ENCODE results near the gene ARHGEF9.

Gene ARHGEF9

GRCh38 chrX:63785708-63786040 is 660 bp upstream of the ARHGEF9 start:
- Histone ChIP-seq H3K9ac (ENCODE audit: low read length) (no peak overlapping the region), H3K4me2 (ENCODE audit: low read depth, low read length) (no peak overlapping the region), H3K4me3 (ENCODE audit: low read length) (no peak overlapping the region)

DNA sequence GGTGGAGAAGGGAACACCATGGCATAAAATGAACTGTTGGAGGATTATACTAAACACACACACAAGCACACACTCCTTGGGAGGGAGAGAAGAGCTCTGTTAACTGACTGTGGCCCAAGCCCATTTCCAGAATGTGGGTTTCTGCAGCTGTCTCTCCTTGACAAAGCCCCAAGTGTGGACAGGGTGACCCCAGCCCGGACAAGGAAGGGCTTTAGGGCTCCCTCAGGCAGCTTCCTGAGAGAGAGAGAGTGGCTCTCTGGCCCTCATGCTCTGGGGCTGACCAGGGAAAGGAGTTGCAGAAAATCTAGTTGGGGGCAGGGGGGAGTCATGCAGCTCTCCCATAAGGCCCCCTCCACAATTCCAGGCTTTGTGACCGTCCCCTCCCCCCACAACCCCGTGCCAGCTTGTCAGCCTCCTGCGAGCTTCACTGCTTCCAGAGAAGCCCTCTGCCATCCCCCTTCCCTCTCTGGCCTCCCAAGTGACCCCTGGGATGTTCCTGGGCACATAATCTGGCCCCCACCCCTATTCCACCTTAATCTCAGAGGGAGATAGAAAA is 590 bp downstream of the ARHGEF9 start:
- H3K9me3 ChIP-seq (replicated peaks; ENCODE audit: insufficient read depth, low read length) = no peaks in the 10 kb centered on the region; the same call in 1 of the 2 replicates
- H3K4me3 ChIP-seq (ENCODE audit: low read length) = no peak overlapping the region
- no peaks in the 10 kb centered on the region for H3K79me2 ChIP-seq (ENCODE audit: low read length)
- no peak overlapping the region for H3K27ac ChIP-seq (ENCODE audit: low read length)
- H3K36me3 ChIP-seq (replicated peaks; ENCODE audit: insufficient read depth, low read length) = no peaks in the 10 kb centered on the region
- no peak overlapping the region for H3K9ac ChIP-seq (ENCODE audit: low read length)
- H3F3A ChIP-seq (ENCODE audit: insufficient read depth, low read length) = no peaks in the 10 kb centered on the region
- H3K27me3 ChIP-seq (replicated peaks; ENCODE audit: insufficient read depth, low read length) = no peaks in the 10 kb centered on the region
- H2AFZ ChIP-seq (ENCODE audit: low read length) = no peak overlapping the region
- H3K4me1 ChIP-seq (ENCODE audit: low read length) = no peaks in the 10 kb centered on the region
- DNase-seq = no peak
- no peaks in the 10 kb centered on the region for H4K20me1 ChIP-seq (ENCODE audit: insufficient read depth, low read length)
- TF ChIP-seq EZH2 (optimal IDR thresholded peaks at IDR 0.05; ENCODE audit: low read depth, low read length) (no peak), EZH2phosphoT487 (IDR thresholded peaks at IDR 0.05; ENCODE audit: low read length) (no peak)
- TF ChIP-seq, protein P1, sequence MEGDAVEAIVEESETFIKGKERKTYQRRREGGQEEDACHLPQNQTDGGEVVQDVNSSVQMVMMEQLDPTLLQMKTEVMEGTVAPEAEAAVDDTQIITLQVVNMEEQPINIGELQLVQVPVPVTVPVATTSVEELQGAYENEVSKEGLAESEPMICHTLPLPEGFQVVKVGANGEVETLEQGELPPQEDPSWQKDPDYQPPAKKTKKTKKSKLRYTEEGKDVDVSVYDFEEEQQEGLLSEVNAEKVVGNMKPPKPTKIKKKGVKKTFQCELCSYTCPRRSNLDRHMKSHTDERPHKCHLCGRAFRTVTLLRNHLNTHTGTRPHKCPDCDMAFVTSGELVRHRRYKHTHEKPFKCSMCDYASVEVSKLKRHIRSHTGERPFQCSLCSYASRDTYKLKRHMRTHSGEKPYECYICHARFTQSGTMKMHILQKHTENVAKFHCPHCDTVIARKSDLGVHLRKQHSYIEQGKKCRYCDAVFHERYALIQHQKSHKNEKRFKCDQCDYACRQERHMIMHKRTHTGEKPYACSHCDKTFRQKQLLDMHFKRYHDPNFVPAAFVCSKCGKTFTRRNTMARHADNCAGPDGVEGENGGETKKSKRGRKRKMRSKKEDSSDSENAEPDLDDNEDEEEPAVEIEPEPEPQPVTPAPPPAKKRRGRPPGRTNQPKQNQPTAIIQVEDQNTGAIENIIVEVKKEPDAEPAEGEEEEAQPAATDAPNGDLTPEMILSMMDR (IDR thresholded peaks at IDR 0.05; ENCODE audit: low read length) = no peak
- H3K4me2 ChIP-seq (ENCODE audit: low read depth, low read length) = no peak overlapping the region
- no peaks in the 10 kb centered on the region for H3K9me2 ChIP-seq (replicated peaks; ENCODE audit: insufficient read depth, low read length)

More at GRCh38 chrX:63785708-63786040, 660 bp upstream of the ARHGEF9 start:
- H3K27ac ChIP-seq (ENCODE audit: low read length) = no peak overlapping the region
- H3F3A ChIP-seq (ENCODE audit: insufficient read depth, low read length) = no peaks in the 10 kb centered on the region
- DNase-seq = no peak
- H2AFZ ChIP-seq (ENCODE audit: low read length) = no peak overlapping the region
- no peaks in the 10 kb centered on the region for H3K27me3 ChIP-seq (replicated peaks; ENCODE audit: insufficient read depth, low read length)
- TF ChIP-seq, protein P1 (IDR thresholded peaks at IDR 0.05; ENCODE audit: low read length) = no peak
- no peak for TF ChIP-seq EZH2 (optimal IDR thresholded peaks at IDR 0.05; ENCODE audit: low read depth, low read length)
- TF ChIP-seq EZH2phosphoT487 (IDR thresholded peaks at IDR 0.05; ENCODE audit: low read length) = no peak
- no peaks in the 10 kb centered on the region for H3K36me3 ChIP-seq (replicated peaks; ENCODE audit: insufficient read depth, low read length)
- H3K9me3 ChIP-seq (replicated peaks; ENCODE audit: insufficient read depth, low read length) = no peaks in the 10 kb centered on the region; the same call in 1 of the 2 replicates
- H3K4me1 ChIP-seq (ENCODE audit: low read length) = no peaks in the 10 kb centered on the region
- no peaks in the 10 kb centered on the region for H3K9me2 ChIP-seq (replicated peaks; ENCODE audit: insufficient read depth, low read length)
- H3K79me2 ChIP-seq (ENCODE audit: low read length) = no peaks in the 10 kb centered on the region
- H4K20me1 ChIP-seq (ENCODE audit: insufficient read depth, low read length) = no peaks in the 10 kb centered on the region

- H3K4me1 ChIP-seq (ENCODE audit: low read length) = no peaks in the 10 kb centered on the region
- H4K20me1 ChIP-seq (ENCODE audit: insufficient read depth, low read length) = no peaks in the 10 kb centered on the region
- no peak for DNase-seq
- H3K9me3 ChIP-seq (replicated peaks; ENCODE audit: insufficient read depth, low read length) = no peaks in the 10 kb centered on the region; the same call in 1 of the 2 replicates
- H3K27me3 ChIP-seq (replicated peaks; ENCODE audit: insufficient read depth, low read length) = no peaks in the 10 kb centered on the region
- no peaks in the 10 kb centered on the region for H3F3A ChIP-seq (ENCODE audit: insufficient read depth, low read length)
- no peak overlapping the region for H2AFZ ChIP-seq (ENCODE audit: low read length)
- H3K27ac ChIP-seq (ENCODE audit: low read length) = no peak overlapping the region
- H3K36me3 ChIP-seq (replicated peaks; ENCODE audit: insufficient read depth, low read length) = no peaks in the 10 kb centered on the region
- H3K9me2 ChIP-seq (replicated peaks; ENCODE audit: insufficient read depth, low read length) = no peaks in the 10 kb centered on the region
- H3K4me3 ChIP-seq (ENCODE audit: low read length) = no peak overlapping the region
- no peak for TF ChIP-seq EZH2 (optimal IDR thresholded peaks at IDR 0.05; ENCODE audit: low read depth, low read length)
- TF ChIP-seq EZH2phosphoT487 (IDR thresholded peaks at IDR 0.05; ENCODE audit: low read length) = no peak
- TF ChIP-seq, protein P1 (IDR thresholded peaks at IDR 0.05; ENCODE audit: low read length) = no peak
- H3K79me2 ChIP-seq (ENCODE audit: low read length) = no peaks in the 10 kb centered on the region
- no peak overlapping the region for H3K4me2 ChIP-seq (ENCODE audit: low read depth, low read length)
- no peak overlapping the region for H3K9ac ChIP-seq (ENCODE audit: low read length)
Measured at GRCh38 chrX:63782515-63782914, 2.5 kb downstream of the ARHGEF9 start.
